H1 (cell line): ENCODE results near the gene KIF3B. TPM values are rescaled to one million over a fixed set of nuclear protein-coding genes. Genes with fewer than 3 reads are reported as not detected.

Experiments used
- CTCF ChIA-PET: fragments of 300-600 bp; sonication (Branson Sonifier 250); formaldehyde crosslinking; loops from one replicate; lab custom pipeline; 2021; ENCODE audit not compliant: partially characterized antibody; lab: Charles Lee
- POLR2A ChIA-PET: fragments of 300-600 bp; sonication (Branson Sonifier 250); formaldehyde crosslinking; loops from one replicate; lab custom pipeline; 2021; ENCODE audit warnings: inconsistent platforms; ENCODE audit not compliant: partially characterized antibody; lab: Charles Lee
- DNase-seq, 2 experiments: peaks; one replicate each; pipeline versions ENCODE4 v3.0.0 to v3.0.0-alpha.2; 2010 to 2022; ENCODE audit warnings: low spot score in 2 of 2, low read depth in 1 of 2, mixed read lengths in 1 of 2
- FAIRE-seq: peaks from 2 replicates; lab custom pipeline; 2011; peaks lifted over from hg19 to GRCh38; lab: Jason Lieb, UNC
- H2AFZ ChIP-seq: 2 replicates; pipeline ENCODE4 v1.8.1; 2012; ENCODE audit warnings: low read length, inconsistent platforms
- H2AK5ac ChIP-seq: 2 replicates; pipeline ENCODE4 v1.6.1; 2013; ENCODE audit warnings: low read depth, low read length
- H2BK120ac ChIP-seq: replicated peaks from 2 replicates; pipeline ENCODE3; 2013; ENCODE audit warnings: low read depth, low read length, inconsistent platforms
- H2BK12ac ChIP-seq: 2 replicates; pipeline ENCODE4 v1.6.1; 2013; ENCODE audit warnings: low read depth, low read length
- H2BK15ac ChIP-seq: 2 replicates; pipeline ENCODE4 v1.6.1; 2013; ENCODE audit warnings: low read length
- H2BK20ac ChIP-seq: 2 replicates; pipeline ENCODE4 v1.6.1; 2013; ENCODE audit warnings: low read length
- H2BK5ac ChIP-seq: 2 replicates; pipeline ENCODE4 v1.6.1; 2013; ENCODE audit warnings: low read depth, low read length
- H3K14ac ChIP-seq: 2 replicates; pipeline ENCODE4 v1.6.1; 2013; ENCODE audit warnings: inconsistent platforms; ENCODE audit not compliant: insufficient read length
- H3K18ac ChIP-seq: 2 replicates; pipeline ENCODE4 v1.6.1; 2013; ENCODE audit warnings: low read length; ENCODE audit errors: extremely low read depth
- H3K23ac ChIP-seq: 2 replicates; pipeline ENCODE4 v1.6.1; 2013; ENCODE audit warnings: inconsistent platforms; ENCODE audit not compliant: insufficient read length
- H3K23me2 ChIP-seq: 2 replicates; pipeline ENCODE4 v1.6.1; 2013; ENCODE audit warnings: low read depth, low read length
- H3K27ac ChIP-seq: 2 replicates; pipeline ENCODE4 v1.6.1; 2011; ENCODE audit warnings: low read depth, low read length, inconsistent platforms
- H3K27me3 ChIP-seq, 4 experiments: replicated peaks in 1 of 4; 1 replicate in 1 of 4; 2 replicates in 3 of 4; pipeline versions ENCODE4 v1.6.1 to v1.8.1; 2011 to 2013; ENCODE audit warnings: low read length in 3 of 4, mild to moderate bottlenecking in 3 of 4, inconsistent platforms in 2 of 4, mixed read lengths in 2 of 4, moderate library complexity in 1 of 4; ENCODE audit not compliant: control insufficient read depth in 3 of 4, insufficient read depth in 3 of 4; ENCODE audit errors: extremely low read depth in 1 of 4
- H3K36me3 ChIP-seq, 4 experiments: 2 replicates each; pipeline versions ENCODE4 v1.6.1 to v1.8.1; 2011 to 2013; ENCODE audit warnings: mild to moderate bottlenecking in 4 of 4, low read length in 3 of 4, moderate library complexity in 2 of 4, control low read depth in 1 of 4, inconsistent platforms in 1 of 4; ENCODE audit not compliant: insufficient read depth in 4 of 4, control insufficient read depth in 2 of 4
- H3K4ac ChIP-seq: replicated peaks from 2 replicates; pipeline ENCODE3; 2013; ENCODE audit warnings: low read length, low read depth, mixed read lengths, inconsistent platforms; ENCODE audit not compliant: insufficient read length
- H3K4me1 ChIP-seq, 4 experiments: replicated peaks in 1 of 4; 1 replicate in 1 of 4; 2 replicates in 3 of 4; pipeline versions ENCODE4 v1.6.1 to v1.8.1; 2011 to 2013; ENCODE audit warnings: low read length in 3 of 4, inconsistent platforms in 2 of 4, mixed read lengths in 1 of 4; ENCODE audit not compliant: insufficient read depth in 4 of 4, control insufficient read depth in 3 of 4
- H3K4me2 ChIP-seq, 2 experiments: 2 replicates each; pipeline versions ENCODE4 v1.6.1 to v1.8.1; 2011 to 2013; ENCODE audit warnings: low read depth in 2 of 2, low read length in 2 of 2, control low read depth in 1 of 2, inconsistent platforms in 1 of 2, mild to moderate bottlenecking in 1 of 2; ENCODE audit not compliant: insufficient read depth in 1 of 2
- H3K4me3 ChIP-seq, 4 experiments: fragments of 200-600, 300-600 bp in 1 of 4; sonication (generic), shearing (Covaris generic), sonication (Bioruptor Twin) in 1 of 4; 2 replicates each; pipeline versions ENCODE4 v1.5.1 to v1.8.1; 2011 to 2016; ENCODE audit warnings: low read length in 4 of 4, low read depth in 3 of 4, control low read depth in 2 of 4, inconsistent platforms in 2 of 4, mild to moderate bottlenecking in 2 of 4, mixed read lengths in 1 of 4, moderate library complexity in 1 of 4; ENCODE audit not compliant: insufficient read depth in 2 of 4; ENCODE audit errors: extremely low read depth in 1 of 4
- H3K56ac ChIP-seq: replicated peaks from 2 replicates; pipeline ENCODE3; 2013; ENCODE audit warnings: low read depth, mild to moderate bottlenecking, mixed read lengths, low read length, inconsistent platforms; ENCODE audit not compliant: insufficient read length
- H3K79me1 ChIP-seq: 2 replicates; pipeline ENCODE4 v1.6.1; 2013; ENCODE audit warnings: low read depth, low read length, control low read depth
- H3K79me2 ChIP-seq, 2 experiments: 2 replicates each; pipeline versions ENCODE4 v1.6.1 to v1.8.1; 2012 to 2013; ENCODE audit warnings: low read length in 2 of 2, mild to moderate bottlenecking in 2 of 2, inconsistent platforms in 1 of 2; ENCODE audit not compliant: insufficient read depth in 2 of 2, control insufficient read depth in 1 of 2
- H3K9ac ChIP-seq, 4 experiments: replicated peaks in 1 of 4; 1 replicate in 1 of 4; 2 replicates in 3 of 4; pipeline versions ENCODE4 v1.6.1 to v1.8.1; 2011 to 2013; ENCODE audit warnings: low read depth in 3 of 4, low read length in 3 of 4, control low read depth in 2 of 4, mild to moderate bottlenecking in 2 of 4, moderate library complexity in 2 of 4, inconsistent platforms in 1 of 4; ENCODE audit errors: extremely low read depth in 1 of 4
- H3K9me3 ChIP-seq, 2 experiments: 2 replicates each; pipeline versions ENCODE4 v1.6.1 to v1.8.1; 2012 to 2013; ENCODE audit warnings: mild to moderate bottlenecking in 2 of 2, moderate library complexity in 2 of 2, control low read depth in 1 of 2, inconsistent platforms in 1 of 2, low read depth in 1 of 2, low read length in 1 of 2, mixed read lengths in 1 of 2; ENCODE audit not compliant: insufficient read depth in 2 of 2
- H4K20me1 ChIP-seq, 2 experiments: replicated peaks in 1 of 2; 2 replicates each; pipeline versions ENCODE3 to v1.8.1; 2011 to 2013; ENCODE audit warnings: inconsistent platforms in 2 of 2, low read length in 2 of 2, mild to moderate bottlenecking in 1 of 2; ENCODE audit not compliant: insufficient read depth in 2 of 2, control insufficient read depth in 1 of 2
- H4K5ac ChIP-seq: 2 replicates; pipeline ENCODE4 v1.6.1; 2013; ENCODE audit warnings: low read length, low read depth, mixed read lengths, inconsistent platforms; ENCODE audit not compliant: insufficient read length
- H4K8ac ChIP-seq: 2 replicates; pipeline ENCODE4 v1.8.0; 2013; ENCODE audit warnings: mild to moderate bottlenecking, moderate library complexity, low read length, inconsistent platforms; ENCODE audit not compliant: insufficient read depth; ENCODE audit errors: extremely low read depth
- H4K91ac ChIP-seq: replicated peaks from 2 replicates; pipeline ENCODE3; 2013; ENCODE audit warnings: low read length, mixed read lengths, inconsistent platforms; ENCODE audit not compliant: insufficient read length
- BRCA1 ChIP-seq: IDR thresholded peaks from 2 replicates; pipeline ENCODE4 v1.6.1; 2012; ENCODE audit warnings: low read depth, low read length, improper control_type of control experiment
- CBX8 ChIP-seq: fragments of 300-800, 300-1000 bp; sonication (generic); IDR thresholded peaks from 2 replicates; pipeline ENCODE4 v1.7.1; 2016; ENCODE audit warnings: low read depth, low read length, borderline replicate concordance
- CTBP2 ChIP-seq: IDR thresholded peaks from 2 replicates; pipeline ENCODE4 v1.7.0; 2011; ENCODE audit warnings: borderline replicate concordance, mild to moderate bottlenecking, moderate library complexity, mixed read lengths, low read length; ENCODE audit not compliant: insufficient read depth, insufficient read length
- EP300 ChIP-seq, 2 experiments: IDR thresholded peaks; 1 replicate in 1 of 2; 2 replicates in 1 of 2; pipeline ENCODE4 v1.6.1; 2011 to 2012; ENCODE audit warnings: low read depth in 2 of 2, low read length in 2 of 2, mild to moderate bottlenecking in 2 of 2, borderline replicate concordance in 1 of 2, inconsistent platforms in 1 of 2, moderate library complexity in 1 of 2
- KDM4A ChIP-seq: IDR thresholded peaks from one replicate; pipeline ENCODE4 v1.7.1; 2012; ENCODE audit warnings: low read depth, mild to moderate bottlenecking, moderate library complexity, low read length, inconsistent platforms; ENCODE audit not compliant: severe bottlenecking
- MAFK ChIP-seq: IDR thresholded peaks from 2 replicates; pipeline ENCODE4 v1.6.1; 2012; ENCODE audit warnings: low read depth, mild to moderate bottlenecking, improper control_type of control experiment, low read length
- NANOG ChIP-seq: IDR thresholded peaks from 2 replicates; pipeline ENCODE4 v1.6.1; 2011; ENCODE audit warnings: low read length, low read depth, mild to moderate bottlenecking, inconsistent platforms; ENCODE audit not compliant: insufficient read depth, poor library complexity, severe bottlenecking
- NRF1 ChIP-seq: IDR thresholded peaks from 2 replicates; pipeline ENCODE4 v1.6.1; 2011; ENCODE audit warnings: mild to moderate bottlenecking, low read depth, low read length, improper control_type of control experiment
- POLR2A ChIP-seq, 2 experiments: IDR thresholded peaks; 1 replicate in 1 of 2; 2 replicates in 1 of 2; pipeline ENCODE4 v1.6.1; 2011; ENCODE audit warnings: low read depth in 2 of 2, low read length in 2 of 2, mild to moderate bottlenecking in 2 of 2; ENCODE audit errors: control extremely low read depth in 1 of 2
- POU5F1 ChIP-seq: IDR thresholded peaks from 2 replicates; pipeline ENCODE4 v1.6.1; 2011; ENCODE audit warnings: low read depth, mild to moderate bottlenecking, low read length, moderate library complexity
- RFX5 ChIP-seq: IDR thresholded peaks from 2 replicates; pipeline ENCODE4 v1.6.1; 2011; ENCODE audit warnings: low read depth, low read length, improper control_type of control experiment, borderline replicate concordance
- SP4 ChIP-seq: IDR thresholded peaks from 2 replicates; pipeline ENCODE4 v1.6.1; 2012; ENCODE audit warnings: low read length, inconsistent platforms
- YY1 ChIP-seq: IDR thresholded peaks from 2 replicates; pipeline ENCODE4 v1.6.1; 2011; ENCODE audit warnings: low read depth, mild to moderate bottlenecking, low read length
- WGBS, 2 experiments: shearing (Covaris generic) in 1 of 2; methylation state at CpG; one replicate each; pipeline versions ENCODE4 v1.1.6 to v1.1.7; 2013 to 2015; ENCODE audit warnings: low lambda C conversion rate in 2 of 2, mixed read lengths in 2 of 2, inconsistent platforms in 1 of 2, low coverage in 1 of 2, missing lambda C conversion rate in 1 of 2; ENCODE audit not compliant: insufficient replicate concordance in 2 of 2, insufficient coverage in 1 of 2, insufficient read length in 1 of 2; ENCODE audit errors: extremely low coverage in 1 of 2, missing lambda C conversion rate in 1 of 2; 5-methylcytosine and 5-hydroxymethylcytosine counted together
- polyA plus RNA-seq, 7 experiments: library from polyadenylated mRNA; depleted of rRNA in 3 of 7; stranded (reverse) in 5 of 7; unstranded in 2 of 7; fragments of >200 nt in 5 of 7; fragments of 200-250 nt in 2 of 7; gene quantifications; 1 replicate in 5 of 7; 2 replicates in 1 of 7; 4 replicates in 1 of 7; pipeline versions ENCODE4 v1.2.1 to v1.2.3, GENCODE V29; 2011 to 2013; ENCODE audit warnings: missing spikeins in 2 of 7, mixed read lengths in 2 of 7
- total RNA-seq: library from RNA; stranded (reverse); fragmentation: NEBNext Ultra II Directional; extraction: Animal tissue kit (Norgen Biotek cat#: 25700); gene quantifications from 2 replicates; pipeline ENCODE4 v1.2.1, GENCODE V29; 2021

KIF3B gene
- total and polyA plus RNA-seq, 2 of the 8 experiments (the other 6 are each of a cell fraction or from before 2014, with no cell fraction given) = 10.1 to 22.4 TPM

- FAIRE-seq = no peak
- Histone ChIP-seq H3K23me2 (peaks cover 4% of the 10 kb centered on the region), H3K4ac (no peak overlapping the region), H3K36me3 (no peaks in the 10 kb centered on the region), H2BK12ac (no peak overlapping the region), H4K91ac (no peak overlapping the region), H3K23ac (no peak overlapping the region), H4K8ac (no peak overlapping the region)
- TF ChIP-seq NANOG (no peak), RFX5 (no peak), BRCA1 (no peak), EP300 (IDR thresholded peaks at IDR 0.05; ENCODE audit: borderline replicate concordance in 1 of 2, low read depth in 2 of 2, low read length in 2 of 2) (no peak), CTBP2 (no peak), POLR2A (IDR thresholded peaks at IDR 0.05; ENCODE audit: control extremely low read depth in 1 of 2, low read depth in 2 of 2, low read length in 2 of 2) (no peak), KDM4A (no peak), MAFK (no peak), POU5F1 (no peak), YY1 (no peak), SP4 (no peak), CBX8 (no peak), NRF1 (no peak)
- TF ChIP-seq, all 59 proteins: peak for 0
- WGBS, 2 experiments = 59% methylated on average over 11 of the region's 11 CpGs; no CpG with 5 or more reads in 1 of the 2 experiments
- H3K9ac ChIP-seq = no peak overlapping the region
- no peak overlapping the region for H2BK15ac ChIP-seq
- H3K79me2 ChIP-seq = peaks cover 4 to 35% of the 10 kb centered on the region in 2 experiments
- H2AK5ac ChIP-seq = no peak overlapping the region
- H3K9me3 ChIP-seq = no peaks in the 10 kb centered on the region; a peak in 1 of 4 replicates
- H3K79me1 ChIP-seq = no peaks in the 10 kb centered on the region
- H3K18ac ChIP-seq = no peak overlapping the region
- H4K20me1 ChIP-seq = peaks cover 30 to 31% of the 10 kb centered on the region in 2 experiments
- H2BK5ac ChIP-seq = no peak overlapping the region
- no peak overlapping the region for H3K14ac ChIP-seq
- H2BK120ac ChIP-seq = no peak overlapping the region
- no peak overlapping the region for H4K5ac ChIP-seq
- no peak for DNase-seq
- H3K27ac ChIP-seq = no peak overlapping the region
- H3K56ac ChIP-seq = no peak overlapping the region
- H3K4me3 ChIP-seq = peak overlapping the region; percentile 47 to 98 (median 82); a peak in 7 of 8 replicates
- POLR2A ChIA-PET = interaction anchor here (0.9 to 2.2 kb wide), 3 partner anchors 10 to 51 kb away, joined by 3 to 8 read pairs (median 3); no protein-coding TSS in a partner anchor
- peaks cover 0 to 3% (median 0%) of the 10 kb centered on the region in 4 experiments; a peak in 3 of 7 replicates for H3K4me1 ChIP-seq
- H2BK20ac ChIP-seq = no peak overlapping the region
- CTCF ChIA-PET = interaction anchor here (1.0 to 2.2 kb wide), 3 partner anchors 14 to 293 kb away, joined by 3 to 7 read pairs (median 3); no protein-coding TSS in a partner anchor
- peak overlapping the region; percentile 41 to 60 for H3K4me2 ChIP-seq
- H3K27me3 ChIP-seq = peaks cover 16 to 45% (median 38%) of the 10 kb centered on the region in 4 experiments
- no peak overlapping the region for H2AFZ ChIP-seq
Observed at GRCh38 chr20:32359633-32360332, 82.3 kb downstream of the KIF3B start.
